CD4-positive, alpha-beta T cell treated with Interferon gamma for 1 hour (primary cell): ENCODE results near the gene AOC2.

Experiments used
- DNase-seq: peaks from one replicate; pipeline ENCODE4 v3.0.0-alpha.2; 2020

The AOC2 gene, protein sequence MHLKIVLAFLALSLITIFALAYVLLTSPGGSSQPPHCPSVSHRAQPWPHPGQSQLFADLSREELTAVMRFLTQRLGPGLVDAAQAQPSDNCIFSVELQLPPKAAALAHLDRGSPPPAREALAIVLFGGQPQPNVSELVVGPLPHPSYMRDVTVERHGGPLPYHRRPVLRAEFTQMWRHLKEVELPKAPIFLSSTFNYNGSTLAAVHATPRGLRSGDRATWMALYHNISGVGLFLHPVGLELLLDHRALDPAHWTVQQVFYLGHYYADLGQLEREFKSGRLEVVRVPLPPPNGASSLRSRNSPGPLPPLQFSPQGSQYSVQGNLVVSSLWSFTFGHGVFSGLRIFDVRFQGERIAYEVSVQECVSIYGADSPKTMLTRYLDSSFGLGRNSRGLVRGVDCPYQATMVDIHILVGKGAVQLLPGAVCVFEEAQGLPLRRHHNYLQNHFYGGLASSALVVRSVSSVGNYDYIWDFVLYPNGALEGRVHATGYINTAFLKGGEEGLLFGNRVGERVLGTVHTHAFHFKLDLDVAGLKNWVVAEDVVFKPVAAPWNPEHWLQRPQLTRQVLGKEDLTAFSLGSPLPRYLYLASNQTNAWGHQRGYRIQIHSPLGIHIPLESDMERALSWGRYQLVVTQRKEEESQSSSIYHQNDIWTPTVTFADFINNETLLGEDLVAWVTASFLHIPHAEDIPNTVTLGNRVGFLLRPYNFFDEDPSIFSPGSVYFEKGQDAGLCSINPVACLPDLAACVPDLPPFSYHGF

DNA sequence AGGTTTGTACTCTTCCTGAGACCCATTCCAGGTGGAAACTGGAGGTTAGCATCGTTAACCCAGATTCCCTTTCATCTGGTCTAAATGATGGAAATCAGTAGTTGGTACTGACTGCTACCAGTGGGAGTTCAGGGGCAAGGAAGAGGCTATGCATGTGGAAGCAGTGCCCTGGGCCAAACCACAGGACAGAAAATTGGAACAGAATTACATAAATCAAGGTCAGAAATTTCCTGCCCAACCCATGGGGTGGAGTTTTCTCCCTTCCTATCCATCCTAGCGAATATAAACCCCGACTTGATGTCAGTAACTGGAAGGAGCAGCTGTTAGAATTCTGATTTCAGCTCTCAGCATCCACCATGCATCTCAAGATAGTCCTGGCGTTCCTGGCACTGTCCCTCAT is at the start of gene AOC2:
Gene AOC2 (plus strand): TSS at position 310 of the 400 bp plus-strand sequence. CDS start 47 bp downstream, at position 357.
- DNase-seq: no peak

DNA sequence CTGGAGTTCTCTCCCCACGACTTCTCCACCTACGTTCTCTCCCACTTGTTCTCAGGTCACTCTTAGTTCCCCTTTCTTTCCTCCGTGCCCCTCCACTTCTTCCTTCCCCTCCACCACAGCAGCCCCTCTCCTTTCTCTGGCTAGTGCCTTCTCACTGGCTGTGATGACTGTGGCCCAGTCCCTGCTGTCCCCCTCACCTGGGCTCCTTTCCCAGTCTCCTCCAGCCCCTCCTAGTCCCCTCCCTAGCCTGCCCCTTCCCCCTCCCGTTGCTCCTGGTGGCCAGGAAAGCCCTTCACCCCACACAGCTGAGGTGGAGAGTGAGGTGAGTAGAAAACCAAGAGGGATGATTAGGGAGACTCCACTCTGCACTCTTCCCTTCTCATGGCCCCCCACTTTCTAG is 49.3 kb upstream of the AOC2 start:
- DNase-seq: no peak

DNA sequence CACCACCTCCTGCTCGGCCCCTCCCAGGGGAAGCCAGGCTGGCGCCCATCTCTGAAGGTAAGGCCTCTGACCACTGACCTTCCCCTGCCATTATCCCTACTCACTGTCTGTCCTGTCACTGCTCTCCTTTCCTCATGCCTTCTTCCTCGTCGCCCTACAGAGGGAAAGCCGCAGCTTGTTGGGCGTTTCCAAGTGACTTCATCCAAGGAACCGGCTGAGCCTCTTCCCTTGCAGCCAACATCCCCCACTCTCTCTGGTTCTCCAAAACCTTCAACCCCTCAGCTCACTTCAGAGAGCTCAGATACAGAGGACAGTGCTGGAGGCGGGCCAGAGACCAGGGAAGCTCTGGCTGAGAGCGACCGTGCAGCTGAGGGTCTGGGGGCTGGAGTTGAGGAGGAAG is 48.9 kb upstream of the AOC2 start:
- DNase-seq: no peak

DNA sequence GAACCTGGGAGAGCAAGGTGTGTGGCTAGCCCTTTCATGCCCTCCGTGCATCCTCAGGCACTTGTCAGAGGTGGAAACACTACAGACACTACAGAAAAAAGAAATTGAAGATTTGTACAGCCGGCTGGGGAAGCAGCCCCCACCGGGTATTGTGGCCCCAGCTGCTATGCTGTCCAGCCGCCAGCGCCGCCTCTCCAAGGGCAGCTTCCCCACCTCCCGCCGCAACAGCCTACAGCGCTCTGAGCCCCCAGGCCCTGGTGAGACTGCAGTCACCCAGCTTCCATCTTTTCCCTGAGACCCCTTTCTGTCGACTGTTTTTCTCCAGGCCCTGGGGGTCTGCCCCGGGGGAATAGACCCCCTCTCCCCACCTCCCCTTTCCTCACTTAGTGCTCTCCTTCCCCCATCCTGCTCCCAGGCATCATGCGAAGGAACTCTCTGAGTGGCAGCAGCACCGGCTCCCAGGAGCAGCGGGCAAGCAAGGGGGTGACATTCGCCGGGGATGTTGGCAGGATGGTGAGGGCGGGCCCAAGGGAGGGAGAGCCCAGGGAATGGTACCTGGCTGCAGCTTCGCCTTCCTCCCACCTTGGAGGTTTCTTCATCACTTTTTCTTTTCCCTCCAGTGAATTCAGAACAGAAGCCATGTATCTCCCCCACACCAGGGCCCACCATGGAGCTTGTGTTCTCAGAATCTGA is 48.2 kb upstream of the AOC2 start:
- no peak for DNase-seq

DNA sequence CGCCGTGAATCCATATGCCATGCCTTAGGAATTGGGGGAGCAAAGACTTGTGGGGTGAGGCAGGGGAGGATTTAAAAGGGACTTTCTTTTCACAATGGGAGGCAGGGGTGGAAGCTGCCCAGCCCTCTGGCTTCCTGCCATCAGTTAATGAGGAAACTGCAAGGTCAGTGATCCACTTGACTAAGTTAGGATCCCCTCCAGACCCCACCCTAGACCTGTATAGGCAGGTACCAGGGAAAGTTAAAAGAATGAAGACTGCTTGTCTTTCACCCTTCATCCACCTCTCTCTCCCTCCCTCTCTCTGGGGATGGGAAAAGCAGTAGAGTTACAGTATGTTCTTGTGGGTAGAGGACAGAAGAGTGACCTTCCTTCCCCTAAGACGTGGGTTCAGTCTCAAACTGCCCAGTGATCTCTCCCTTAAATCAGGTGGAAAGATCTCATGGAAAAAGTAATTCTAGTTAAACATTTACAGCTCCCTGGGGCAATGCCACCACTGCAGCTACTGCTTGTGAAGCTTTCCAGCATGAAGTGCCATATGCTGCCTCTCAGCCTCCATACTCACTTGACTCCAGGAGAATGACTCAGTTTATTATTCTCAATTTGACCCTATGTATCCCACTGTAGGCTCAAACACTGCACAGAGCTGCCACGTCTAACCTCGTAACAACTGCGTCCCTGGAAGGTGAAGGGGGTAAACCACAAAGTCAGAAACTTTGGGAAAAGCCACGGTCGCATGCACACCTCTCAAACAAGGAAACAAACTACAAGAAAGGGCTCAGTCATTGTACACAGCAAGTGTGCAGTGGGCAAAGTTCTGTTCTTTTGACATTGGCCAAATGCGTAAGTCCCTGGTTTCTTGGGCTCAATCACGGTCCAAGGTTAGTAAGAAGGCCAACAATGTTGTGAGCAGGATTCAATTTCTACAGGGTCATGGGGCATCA is 47.0 kb upstream of the AOC2 start:
- no peak for DNase-seq

DNA sequence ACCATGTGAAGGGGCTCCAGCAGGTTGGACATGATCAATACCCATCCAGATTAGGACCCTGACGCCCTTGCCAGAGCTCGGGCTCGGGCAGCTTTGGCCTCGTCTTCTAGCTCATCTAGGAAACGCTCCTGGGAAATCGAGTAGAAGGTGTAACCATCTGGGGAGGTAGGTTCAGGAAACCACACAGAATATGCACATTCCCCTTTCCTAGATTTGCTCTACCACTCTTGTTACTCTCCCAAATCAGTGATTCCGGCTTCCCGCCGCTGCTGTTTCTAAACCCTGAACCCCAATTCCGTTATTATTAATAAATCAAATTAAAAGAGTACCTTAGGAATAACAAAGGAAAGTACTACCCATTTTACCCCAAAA is 46.4 kb upstream of the AOC2 start:
- no peak for DNase-seq

DNA sequence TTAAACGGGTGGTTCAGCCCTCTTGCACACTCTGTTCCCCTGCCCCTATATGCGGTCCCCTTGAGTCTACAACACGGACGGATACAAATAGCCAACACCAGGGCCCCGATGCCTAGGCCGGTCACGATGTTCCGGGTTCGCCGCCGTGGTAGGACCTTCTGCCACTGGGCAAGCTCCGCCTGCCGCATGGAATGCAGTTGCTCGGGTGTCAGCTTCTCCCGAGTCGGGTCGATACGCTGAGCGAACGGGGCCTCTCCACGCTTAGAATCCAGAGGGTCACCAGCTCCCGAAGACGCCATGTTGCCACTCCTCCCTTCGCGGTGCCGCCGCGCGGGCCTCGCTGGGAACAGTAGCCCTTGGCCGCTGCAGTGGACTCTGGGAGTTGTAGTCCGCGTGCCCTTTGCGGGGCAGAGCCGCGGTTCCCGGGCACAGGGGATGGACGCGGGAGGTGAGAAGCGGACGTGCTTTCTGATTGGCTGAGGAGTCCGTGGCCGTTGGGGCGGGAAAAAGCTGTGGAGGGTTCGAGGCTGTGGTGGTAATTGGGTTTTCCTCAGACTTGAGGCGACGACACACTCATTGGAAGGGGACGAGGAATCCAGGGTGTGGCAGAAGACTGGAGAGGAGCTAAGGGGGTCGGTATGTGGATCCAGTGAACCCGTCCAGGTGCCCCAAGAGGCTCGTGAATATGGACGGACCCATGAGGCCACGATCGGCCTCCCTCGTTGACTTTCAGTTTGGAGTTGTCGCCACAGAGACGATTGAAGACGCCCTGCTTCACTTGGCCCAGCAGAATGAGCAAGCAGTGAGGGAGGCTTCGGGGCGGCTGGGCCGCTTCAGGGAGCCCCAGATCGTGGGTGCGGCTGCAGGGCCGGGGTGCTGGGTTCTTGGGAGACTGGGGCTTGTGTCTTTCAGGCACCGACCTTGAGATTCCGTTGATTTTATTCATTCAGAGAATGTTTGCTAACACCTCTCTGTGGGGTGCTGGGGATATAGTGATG is 45.7 kb upstream of the AOC2 start, which contains the start of the genes CNTD1 and COA3:
Gene CNTD1 (plus strand): TSS at position 479 of the 998 bp plus-strand sequence. CDS start 207 bp downstream, at position 686.
Gene COA3 (minus strand): TSS at position 322 of the 998 bp plus-strand sequence. CDS start 23 bp downstream, at position 299.
- DNase-seq: peak; percentile 73

DNA sequence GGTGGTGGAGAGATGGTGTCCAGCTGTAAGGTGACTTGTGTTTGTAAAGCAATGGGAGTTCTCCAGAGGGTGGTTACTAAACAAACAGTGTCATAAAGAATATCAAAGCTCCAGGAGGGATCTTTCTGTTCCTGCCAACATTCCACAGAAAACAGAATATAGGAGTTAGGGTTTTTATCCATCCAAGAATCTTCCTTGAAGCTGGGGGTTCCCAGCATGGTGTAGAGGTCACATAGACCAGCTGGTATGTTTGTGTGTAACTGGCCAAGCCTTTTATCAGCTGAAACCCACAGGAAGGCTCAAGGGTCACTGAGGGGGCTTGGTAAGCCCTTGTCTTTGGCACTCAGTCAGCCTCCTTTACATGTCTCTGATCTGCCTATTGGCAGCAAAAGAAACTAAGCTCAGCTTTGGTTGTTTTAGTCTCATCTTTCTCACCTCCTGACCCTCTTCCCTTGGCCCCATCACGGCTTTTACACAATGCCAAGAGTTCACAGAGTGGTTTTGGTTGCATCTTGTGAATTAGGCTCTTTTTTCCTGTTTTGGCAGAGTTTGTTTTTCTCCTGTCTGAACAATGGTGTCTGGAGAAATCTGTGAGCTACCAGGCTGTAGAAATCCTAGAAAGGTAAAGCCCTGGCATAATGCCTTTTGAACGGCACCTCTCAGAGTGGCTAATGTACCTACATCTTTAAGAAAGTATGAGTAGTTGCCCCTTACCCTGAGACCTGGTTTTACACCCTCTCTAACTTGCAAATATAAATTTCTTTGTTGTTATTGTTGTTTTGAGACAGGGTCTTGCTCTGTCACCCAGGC is 41.1 kb upstream of the AOC2 start:
- DNase-seq: no peak

DNA sequence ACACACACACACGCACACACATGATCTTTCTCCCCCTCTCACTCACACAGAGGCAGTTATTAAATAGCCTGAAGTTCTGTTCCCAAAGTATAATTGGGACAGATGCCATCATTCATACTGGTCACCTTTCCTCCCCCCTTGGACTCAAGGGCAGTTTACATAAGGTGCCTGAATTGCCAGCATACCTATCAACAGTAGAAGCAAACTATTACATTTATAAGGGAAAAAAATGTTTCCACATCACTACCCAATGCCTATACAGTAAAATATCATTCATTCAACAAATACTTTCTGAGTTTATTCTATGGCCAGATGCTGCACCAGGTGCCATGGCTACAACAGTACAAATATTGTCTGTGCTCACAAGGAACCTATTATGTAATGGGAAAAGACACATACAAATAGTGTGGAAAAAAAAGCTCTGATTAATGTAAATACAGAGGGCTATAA is 39.4 kb upstream of the AOC2 start:
- DNase-seq: no peak

DNA sequence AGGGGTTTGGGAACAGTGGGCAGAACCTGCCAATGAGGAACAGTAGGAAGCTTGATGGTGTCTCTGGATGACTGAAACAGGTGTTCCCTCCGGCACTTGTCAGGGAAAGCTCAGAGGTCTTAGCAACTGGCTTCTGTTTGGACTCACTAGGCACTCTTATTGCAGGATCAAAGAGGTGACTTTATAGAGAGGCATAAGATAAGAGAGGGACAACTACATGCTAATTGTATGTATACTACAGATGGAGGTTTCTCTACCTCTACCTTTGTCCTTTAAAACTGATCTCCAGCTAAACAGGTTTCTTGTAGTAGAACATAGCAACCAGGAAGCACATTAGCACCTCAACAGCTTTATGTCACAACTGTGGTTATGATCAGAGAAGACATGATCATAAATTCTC is 38.1 kb upstream of the AOC2 start:
- DNase-seq: no peak

DNA sequence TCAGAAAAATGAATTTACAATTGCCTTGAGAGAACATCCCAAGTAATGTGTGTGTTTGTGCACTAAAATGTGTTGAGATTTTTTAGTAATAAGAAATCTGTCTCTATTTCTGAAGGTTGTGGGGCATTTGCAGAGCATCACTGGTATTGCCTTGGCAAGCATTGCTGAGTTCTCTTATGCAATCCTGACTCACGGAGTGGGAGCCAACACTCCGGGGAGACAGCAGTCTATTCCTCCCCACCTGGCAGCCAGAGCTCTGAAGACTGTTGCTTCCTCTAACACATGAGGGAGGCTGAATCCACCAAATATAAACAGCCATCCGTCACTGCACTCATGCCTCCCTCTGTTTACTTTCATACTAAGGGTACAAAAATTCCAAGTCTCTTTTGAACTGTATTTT is 35.1 kb upstream of the AOC2 start:
- DNase-seq: no peak

DNA sequence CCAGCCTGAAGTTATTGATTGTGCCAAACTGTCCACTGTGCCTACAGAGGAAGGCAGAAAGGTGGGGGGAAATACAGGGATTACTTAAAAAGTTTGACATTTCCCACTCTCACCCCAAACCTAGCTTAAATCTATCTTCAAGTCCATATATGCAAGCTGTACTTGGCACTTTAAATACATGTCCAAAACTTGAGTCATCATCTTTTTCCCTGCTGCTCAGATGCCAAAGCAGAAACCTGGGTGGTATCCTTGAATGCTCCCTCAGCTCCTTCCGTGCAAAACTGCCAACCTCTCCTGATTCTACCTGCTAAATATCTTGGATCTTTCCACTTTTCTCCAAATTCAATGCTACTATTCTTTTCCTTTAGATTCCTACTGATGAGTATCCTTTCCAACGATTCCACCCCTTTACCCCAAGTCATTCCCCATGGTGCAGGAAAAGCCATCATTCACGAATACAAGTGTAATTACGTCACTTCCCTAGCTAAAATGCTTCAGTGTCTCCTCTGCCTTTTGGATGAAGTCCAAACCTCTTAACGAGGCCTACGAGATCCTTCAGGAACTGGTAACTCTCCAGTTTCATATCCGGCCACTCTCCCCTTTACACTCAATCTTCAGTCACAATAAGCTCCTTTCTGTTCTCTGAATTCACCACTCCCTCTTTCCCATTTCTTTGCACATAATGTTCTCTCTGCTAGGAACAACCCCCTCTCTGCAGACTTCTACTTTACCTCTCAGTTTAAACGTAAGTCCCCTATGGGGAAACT is 29.6 kb upstream of the AOC2 start:
- DNase-seq: no peak

DNA sequence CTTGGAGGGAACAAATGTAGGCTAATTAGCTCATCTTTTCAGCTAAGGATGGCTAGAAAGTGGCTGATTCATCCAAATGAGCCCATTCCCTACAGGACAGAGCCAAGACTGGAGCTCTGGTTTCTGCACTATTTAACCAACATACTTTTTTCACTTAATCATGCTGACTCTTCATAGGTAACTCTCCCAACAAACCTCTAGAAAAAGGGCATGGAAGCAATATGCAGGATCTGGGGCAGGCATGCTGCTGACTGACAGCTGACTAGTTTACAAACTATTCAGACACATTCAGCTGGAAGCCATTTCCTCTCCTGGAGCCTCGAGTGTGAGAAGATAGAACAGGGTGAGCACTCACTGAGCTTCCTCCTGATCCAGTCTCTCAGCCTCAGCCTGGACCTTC is 26.5 kb upstream of the AOC2 start:
- no peak for DNase-seq

DNA sequence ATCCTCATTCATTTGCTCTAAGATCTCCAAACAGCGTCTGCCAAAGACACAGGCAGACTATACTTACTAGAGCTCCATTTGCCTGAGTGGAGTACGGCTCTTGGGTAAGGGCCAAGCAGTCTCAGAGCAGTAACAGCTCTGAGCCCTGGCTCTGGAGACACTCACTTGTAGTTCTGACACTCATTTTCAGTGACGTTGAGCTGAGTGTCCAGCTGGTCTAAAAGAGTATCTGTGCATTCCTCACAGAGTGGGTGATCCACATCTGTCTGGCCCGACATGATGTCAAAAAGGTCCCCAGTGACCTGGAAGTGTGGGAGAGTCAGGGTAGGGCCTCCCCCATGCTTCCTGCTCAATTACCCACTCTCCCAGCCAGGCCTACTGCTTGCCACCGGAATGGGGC is 26.0 kb upstream of the AOC2 start:
- no peak for DNase-seq

DNA sequence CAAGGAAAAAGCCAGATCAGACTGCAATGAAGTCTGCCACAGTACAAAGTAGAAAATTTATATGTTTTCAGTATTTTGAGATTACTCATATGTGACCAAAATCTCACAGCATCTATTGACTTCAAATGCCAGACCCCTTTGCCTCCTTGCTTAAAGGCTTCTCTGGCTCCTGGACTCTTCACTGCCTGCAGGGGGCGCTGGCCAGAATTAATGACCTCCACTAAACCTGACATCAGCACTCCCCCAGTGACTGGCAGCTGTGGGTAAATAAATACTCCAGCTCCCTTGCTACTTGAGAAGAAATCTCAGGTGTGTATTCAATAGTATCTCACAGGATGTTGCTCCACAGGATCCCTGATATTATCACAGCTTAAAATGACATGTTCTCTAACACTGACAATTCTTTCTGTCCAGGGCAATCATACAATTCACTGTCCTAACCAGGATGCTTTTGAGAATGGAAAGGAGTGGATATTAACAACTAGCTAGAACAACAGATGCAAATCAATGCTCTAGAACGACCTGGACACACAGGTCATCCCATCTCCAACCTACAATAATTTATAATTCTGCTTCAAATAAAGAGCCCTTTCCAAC is 24.3 kb upstream of the AOC2 start:
- DNase-seq: peak; percentile 61

DNA sequence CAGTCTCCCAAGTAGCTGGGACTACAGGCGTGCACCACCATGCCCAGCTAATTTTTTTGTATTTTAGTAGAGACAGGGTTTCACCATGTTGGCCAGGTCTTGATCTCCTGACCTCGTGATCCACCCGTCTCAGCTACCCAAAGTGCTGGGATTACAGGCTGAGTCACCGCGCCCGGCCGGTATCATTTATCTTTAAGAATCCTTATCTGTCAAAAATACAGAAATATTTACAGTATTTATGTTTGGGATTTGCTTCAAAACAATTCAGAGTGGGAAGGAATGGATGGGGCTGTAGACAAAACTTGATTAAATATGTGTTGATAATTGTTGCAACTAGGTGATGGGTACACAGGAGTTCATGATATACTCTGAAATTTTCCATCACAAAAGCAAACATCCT is 23.2 kb upstream of the AOC2 start:
- no peak for DNase-seq

DNA sequence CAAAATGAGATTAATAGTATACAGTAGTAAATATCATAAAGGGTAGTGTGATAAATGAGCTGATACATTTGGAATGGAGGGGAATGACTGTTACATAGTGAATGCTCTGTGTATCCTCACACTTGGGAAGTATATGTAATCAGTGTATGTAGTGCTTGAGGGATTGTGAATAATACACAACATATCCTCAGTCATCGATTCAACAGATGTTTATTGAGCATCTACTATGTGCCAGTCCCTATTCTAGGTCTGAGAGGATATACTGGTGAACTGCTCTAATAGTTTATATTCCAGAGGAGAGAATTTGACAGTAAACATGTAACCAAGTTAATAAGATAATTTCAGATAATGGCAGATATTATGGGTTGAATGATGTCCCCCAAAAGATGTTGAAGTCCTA is 16.9 kb upstream of the AOC2 start:
- no peak for DNase-seq

DNA sequence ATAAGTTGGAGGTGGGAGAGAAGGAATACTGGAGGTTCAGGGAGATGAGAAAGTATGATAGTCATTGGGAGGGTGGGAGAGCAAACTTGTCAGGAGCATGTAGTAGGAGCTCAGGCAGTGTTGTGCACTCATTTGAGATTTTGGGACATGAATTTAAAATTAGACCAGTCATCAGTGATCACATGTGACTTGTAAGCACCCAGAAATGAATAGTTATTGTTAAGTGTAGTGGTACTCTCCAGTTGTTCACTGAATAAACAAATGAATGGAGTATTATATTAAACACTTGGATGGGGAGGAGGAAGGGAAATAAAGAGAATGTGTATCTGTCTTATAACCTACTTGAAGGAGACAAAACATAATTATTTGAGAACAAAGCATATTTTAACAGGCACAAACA is 13.4 kb upstream of the AOC2 start:
- DNase-seq: no peak
